ENCODE data around the gene RPL7A. TPM values are rescaled to one million over a fixed set of nuclear protein-coding genes. Genes with fewer than 3 reads are reported as not detected.

Gene RPL7A
- total RNA-seq, 1 experiment from 2014 or later: 2,747 TPM

DNA sequence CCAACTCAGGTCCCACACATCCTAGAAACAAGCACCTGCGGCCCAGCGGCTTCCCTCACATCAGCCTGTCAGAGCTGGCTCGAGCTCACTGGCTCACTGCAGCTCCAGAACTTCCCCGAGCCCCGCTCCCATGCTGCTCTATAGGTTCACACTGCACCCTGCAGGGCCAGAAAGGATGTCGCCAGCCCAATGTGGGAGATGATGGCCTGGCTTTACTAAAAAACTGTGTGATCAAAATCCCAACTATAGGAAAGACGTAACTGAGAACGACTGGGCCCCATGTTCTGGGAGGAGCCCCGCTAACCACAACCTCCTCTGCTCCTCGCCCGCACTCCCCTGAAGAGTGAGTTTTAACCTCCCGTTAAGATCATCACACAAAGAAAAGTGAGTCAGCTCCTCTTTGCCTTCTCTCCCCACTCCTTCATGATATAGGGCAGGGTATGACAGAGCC is 23.3 kb downstream of the RPL7A start:
- TF ChIP-seq, protein P1, sequence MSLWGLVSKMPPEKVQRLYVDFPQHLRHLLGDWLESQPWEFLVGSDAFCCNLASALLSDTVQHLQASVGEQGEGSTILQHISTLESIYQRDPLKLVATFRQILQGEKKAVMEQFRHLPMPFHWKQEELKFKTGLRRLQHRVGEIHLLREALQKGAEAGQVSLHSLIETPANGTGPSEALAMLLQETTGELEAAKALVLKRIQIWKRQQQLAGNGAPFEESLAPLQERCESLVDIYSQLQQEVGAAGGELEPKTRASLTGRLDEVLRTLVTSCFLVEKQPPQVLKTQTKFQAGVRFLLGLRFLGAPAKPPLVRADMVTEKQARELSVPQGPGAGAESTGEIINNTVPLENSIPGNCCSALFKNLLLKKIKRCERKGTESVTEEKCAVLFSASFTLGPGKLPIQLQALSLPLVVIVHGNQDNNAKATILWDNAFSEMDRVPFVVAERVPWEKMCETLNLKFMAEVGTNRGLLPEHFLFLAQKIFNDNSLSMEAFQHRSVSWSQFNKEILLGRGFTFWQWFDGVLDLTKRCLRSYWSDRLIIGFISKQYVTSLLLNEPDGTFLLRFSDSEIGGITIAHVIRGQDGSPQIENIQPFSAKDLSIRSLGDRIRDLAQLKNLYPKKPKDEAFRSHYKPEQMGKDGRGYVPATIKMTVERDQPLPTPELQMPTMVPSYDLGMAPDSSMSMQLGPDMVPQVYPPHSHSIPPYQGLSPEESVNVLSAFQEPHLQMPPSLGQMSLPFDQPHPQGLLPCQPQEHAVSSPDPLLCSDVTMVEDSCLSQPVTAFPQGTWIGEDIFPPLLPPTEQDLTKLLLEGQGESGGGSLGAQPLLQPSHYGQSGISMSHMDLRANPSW (CRISPR knock-in tag; conservative IDR thresholded peaks at IDR 0.05; ENCODE audit: low read depth): no peak
- TF ChIP-seq, protein P2, sequence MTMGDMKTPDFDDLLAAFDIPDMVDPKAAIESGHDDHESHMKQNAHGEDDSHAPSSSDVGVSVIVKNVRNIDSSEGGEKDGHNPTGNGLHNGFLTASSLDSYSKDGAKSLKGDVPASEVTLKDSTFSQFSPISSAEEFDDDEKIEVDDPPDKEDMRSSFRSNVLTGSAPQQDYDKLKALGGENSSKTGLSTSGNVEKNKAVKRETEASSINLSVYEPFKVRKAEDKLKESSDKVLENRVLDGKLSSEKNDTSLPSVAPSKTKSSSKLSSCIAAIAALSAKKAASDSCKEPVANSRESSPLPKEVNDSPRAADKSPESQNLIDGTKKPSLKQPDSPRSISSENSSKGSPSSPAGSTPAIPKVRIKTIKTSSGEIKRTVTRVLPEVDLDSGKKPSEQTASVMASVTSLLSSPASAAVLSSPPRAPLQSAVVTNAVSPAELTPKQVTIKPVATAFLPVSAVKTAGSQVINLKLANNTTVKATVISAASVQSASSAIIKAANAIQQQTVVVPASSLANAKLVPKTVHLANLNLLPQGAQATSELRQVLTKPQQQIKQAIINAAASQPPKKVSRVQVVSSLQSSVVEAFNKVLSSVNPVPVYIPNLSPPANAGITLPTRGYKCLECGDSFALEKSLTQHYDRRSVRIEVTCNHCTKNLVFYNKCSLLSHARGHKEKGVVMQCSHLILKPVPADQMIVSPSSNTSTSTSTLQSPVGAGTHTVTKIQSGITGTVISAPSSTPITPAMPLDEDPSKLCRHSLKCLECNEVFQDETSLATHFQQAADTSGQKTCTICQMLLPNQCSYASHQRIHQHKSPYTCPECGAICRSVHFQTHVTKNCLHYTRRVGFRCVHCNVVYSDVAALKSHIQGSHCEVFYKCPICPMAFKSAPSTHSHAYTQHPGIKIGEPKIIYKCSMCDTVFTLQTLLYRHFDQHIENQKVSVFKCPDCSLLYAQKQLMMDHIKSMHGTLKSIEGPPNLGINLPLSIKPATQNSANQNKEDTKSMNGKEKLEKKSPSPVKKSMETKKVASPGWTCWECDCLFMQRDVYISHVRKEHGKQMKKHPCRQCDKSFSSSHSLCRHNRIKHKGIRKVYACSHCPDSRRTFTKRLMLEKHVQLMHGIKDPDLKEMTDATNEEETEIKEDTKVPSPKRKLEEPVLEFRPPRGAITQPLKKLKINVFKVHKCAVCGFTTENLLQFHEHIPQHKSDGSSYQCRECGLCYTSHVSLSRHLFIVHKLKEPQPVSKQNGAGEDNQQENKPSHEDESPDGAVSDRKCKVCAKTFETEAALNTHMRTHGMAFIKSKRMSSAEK (CRISPR knock-in tag; IDR thresholded peaks at IDR 0.05; ENCODE audit: borderline replicate concordance): no peak
- TF ChIP-seq, protein P3, sequence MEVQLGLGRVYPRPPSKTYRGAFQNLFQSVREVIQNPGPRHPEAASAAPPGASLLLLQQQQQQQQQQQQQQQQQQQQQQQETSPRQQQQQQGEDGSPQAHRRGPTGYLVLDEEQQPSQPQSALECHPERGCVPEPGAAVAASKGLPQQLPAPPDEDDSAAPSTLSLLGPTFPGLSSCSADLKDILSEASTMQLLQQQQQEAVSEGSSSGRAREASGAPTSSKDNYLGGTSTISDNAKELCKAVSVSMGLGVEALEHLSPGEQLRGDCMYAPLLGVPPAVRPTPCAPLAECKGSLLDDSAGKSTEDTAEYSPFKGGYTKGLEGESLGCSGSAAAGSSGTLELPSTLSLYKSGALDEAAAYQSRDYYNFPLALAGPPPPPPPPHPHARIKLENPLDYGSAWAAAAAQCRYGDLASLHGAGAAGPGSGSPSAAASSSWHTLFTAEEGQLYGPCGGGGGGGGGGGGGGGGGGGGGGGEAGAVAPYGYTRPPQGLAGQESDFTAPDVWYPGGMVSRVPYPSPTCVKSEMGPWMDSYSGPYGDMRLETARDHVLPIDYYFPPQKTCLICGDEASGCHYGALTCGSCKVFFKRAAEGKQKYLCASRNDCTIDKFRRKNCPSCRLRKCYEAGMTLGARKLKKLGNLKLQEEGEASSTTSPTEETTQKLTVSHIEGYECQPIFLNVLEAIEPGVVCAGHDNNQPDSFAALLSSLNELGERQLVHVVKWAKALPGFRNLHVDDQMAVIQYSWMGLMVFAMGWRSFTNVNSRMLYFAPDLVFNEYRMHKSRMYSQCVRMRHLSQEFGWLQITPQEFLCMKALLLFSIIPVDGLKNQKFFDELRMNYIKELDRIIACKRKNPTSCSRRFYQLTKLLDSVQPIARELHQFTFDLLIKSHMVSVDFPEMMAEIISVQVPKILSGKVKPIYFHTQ (CRISPR knock-in tag; IDR thresholded peaks at IDR 0.05): no peak
- TF ChIP-seq, protein P4, sequence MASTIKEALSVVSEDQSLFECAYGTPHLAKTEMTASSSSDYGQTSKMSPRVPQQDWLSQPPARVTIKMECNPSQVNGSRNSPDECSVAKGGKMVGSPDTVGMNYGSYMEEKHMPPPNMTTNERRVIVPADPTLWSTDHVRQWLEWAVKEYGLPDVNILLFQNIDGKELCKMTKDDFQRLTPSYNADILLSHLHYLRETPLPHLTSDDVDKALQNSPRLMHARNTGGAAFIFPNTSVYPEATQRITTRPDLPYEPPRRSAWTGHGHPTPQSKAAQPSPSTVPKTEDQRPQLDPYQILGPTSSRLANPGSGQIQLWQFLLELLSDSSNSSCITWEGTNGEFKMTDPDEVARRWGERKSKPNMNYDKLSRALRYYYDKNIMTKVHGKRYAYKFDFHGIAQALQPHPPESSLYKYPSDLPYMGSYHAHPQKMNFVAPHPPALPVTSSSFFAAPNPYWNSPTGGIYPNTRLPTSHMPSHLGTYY (CRISPR knock-in tag; IDR thresholded peaks at IDR 0.05): no peak
- TF ChIP-seq, protein P5, sequence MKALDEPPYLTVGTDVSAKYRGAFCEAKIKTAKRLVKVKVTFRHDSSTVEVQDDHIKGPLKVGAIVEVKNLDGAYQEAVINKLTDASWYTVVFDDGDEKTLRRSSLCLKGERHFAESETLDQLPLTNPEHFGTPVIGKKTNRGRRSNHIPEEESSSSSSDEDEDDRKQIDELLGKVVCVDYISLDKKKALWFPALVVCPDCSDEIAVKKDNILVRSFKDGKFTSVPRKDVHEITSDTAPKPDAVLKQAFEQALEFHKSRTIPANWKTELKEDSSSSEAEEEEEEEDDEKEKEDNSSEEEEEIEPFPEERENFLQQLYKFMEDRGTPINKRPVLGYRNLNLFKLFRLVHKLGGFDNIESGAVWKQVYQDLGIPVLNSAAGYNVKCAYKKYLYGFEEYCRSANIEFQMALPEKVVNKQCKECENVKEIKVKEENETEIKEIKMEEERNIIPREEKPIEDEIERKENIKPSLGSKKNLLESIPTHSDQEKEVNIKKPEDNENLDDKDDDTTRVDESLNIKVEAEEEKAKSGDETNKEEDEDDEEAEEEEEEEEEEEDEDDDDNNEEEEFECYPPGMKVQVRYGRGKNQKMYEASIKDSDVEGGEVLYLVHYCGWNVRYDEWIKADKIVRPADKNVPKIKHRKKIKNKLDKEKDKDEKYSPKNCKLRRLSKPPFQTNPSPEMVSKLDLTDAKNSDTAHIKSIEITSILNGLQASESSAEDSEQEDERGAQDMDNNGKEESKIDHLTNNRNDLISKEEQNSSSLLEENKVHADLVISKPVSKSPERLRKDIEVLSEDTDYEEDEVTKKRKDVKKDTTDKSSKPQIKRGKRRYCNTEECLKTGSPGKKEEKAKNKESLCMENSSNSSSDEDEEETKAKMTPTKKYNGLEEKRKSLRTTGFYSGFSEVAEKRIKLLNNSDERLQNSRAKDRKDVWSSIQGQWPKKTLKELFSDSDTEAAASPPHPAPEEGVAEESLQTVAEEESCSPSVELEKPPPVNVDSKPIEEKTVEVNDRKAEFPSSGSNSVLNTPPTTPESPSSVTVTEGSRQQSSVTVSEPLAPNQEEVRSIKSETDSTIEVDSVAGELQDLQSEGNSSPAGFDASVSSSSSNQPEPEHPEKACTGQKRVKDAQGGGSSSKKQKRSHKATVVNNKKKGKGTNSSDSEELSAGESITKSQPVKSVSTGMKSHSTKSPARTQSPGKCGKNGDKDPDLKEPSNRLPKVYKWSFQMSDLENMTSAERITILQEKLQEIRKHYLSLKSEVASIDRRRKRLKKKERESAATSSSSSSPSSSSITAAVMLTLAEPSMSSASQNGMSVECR (CRISPR knock-in tag; IDR thresholded peaks at IDR 0.05; ENCODE audit: borderline replicate concordance): no peak
- TF ChIP-seq SOX15 (CRISPR knock-in tag; IDR thresholded peaks at IDR 0.05): no peak
- TF ChIP-seq NFYB (CRISPR knock-in tag; conservative IDR thresholded peaks at IDR 0.05; ENCODE audit: low read depth): no peak
- no peak for TF ChIP-seq NFE2L1 (CRISPR knock-in tag; IDR thresholded peaks at IDR 0.05)
- TF ChIP-seq, protein P6, sequence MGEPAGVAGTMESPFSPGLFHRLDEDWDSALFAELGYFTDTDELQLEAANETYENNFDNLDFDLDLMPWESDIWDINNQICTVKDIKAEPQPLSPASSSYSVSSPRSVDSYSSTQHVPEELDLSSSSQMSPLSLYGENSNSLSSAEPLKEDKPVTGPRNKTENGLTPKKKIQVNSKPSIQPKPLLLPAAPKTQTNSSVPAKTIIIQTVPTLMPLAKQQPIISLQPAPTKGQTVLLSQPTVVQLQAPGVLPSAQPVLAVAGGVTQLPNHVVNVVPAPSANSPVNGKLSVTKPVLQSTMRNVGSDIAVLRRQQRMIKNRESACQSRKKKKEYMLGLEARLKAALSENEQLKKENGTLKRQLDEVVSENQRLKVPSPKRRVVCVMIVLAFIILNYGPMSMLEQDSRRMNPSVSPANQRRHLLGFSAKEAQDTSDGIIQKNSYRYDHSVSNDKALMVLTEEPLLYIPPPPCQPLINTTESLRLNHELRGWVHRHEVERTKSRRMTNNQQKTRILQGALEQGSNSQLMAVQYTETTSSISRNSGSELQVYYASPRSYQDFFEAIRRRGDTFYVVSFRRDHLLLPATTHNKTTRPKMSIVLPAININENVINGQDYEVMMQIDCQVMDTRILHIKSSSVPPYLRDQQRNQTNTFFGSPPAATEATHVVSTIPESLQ (CRISPR knock-in tag; IDR thresholded peaks at IDR 0.05): no peak
- TF ChIP-seq TEAD4 (CRISPR knock-in tag; IDR thresholded peaks at IDR 0.05): no peak
- TF ChIP-seq ETV6 (CRISPR knock-in tag; IDR thresholded peaks at IDR 0.05): no peak
- DNase-seq (ENCODE audit: low spot score) (no peak), ATAC-seq (no peak)
- peaks cover 37% of the 10 kb centered on the region for H3K36me3 Mint-ChIP-seq
- H3K4me3 Mint-ChIP-seq: no peak overlapping the region
- H3K27ac Mint-ChIP-seq: peak overlapping the region; percentile 68
- ChIA-PET POLR2A (no interaction called here), CTCF (interaction anchor here (0.8 to 1.6 kb wide), 3 partner anchors 25 to 344 kb away, joined by 3 to 5 read pairs (median 3); no protein-coding TSS in a partner anchor)
- H3K27me3 Mint-ChIP-seq (ENCODE audit: low read depth): no peaks in the 10 kb centered on the region
- peaks cover 13% of the 10 kb centered on the region for H3K4me1 Mint-ChIP-seq
- no peaks in the 10 kb centered on the region for H3K9me3 Mint-ChIP-seq

All from WTC11 (cell line).